GM12872 (cell line): Measurements from ENCODE around the gene CNNM2.

ENCODE experiments used
- CTCF ChIP-seq: IDR thresholded peaks from 3 replicates; pipeline ENCODE4 v1.5.1; 2011; ENCODE audit warnings: low read depth, mild to moderate bottlenecking, low read length, moderate library complexity; ENCODE audit not compliant: insufficient read depth

The CNNM2 gene

DNA sequence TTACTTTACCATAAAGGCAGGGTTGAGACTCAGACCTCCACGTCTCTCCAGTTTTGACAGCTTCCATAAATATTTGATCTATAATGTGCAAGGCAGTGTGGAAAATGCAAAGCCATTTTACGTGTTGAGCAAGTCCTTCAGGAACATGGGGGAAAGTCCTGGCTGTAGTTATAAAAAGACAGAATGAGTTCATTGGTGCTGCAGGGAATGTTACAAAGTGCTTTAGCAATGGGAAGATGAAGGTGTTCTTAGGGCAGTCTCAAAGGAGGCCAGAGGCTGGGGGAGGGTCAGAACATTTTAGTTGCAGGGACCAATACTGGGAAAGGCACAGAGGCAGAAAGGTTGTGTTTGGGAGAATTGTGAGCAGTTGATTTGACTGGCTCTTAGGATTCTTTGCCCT, 27.9 kb downstream of the CNNM2 start:
- no peak for TF ChIP-seq CTCF

DNA sequence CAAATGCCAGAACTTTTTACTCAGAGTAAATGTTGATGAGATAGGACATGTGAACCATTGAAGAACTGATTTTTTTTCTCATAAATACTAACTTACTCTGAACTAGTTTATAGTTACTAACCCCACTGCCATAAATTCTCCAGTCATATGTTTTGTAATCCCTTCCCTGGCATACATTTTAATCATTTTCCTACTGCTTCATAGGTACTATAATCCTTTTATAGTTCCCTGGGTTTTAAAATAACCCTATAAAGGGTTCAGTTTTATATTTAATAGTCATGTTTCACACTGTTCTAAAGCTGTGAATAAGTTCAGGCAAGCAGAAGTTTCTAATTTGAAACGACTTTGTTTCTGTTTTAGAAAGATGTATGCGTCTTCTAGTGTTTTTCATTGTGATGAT, 28.9 kb downstream of the CNNM2 start:
- no peak for TF ChIP-seq CTCF

GRCh38 chr10:102948176-102948575, 30.1 kb downstream of the CNNM2 start:
- no peak for TF ChIP-seq CTCF

- TF ChIP-seq CTCF: no peak
Observed at GRCh38 chr10:102948786-102949185, 30.7 kb downstream of the CNNM2 start.

- TF ChIP-seq CTCF: no peak
Observed at GRCh38 chr10:102949916-102950315, 31.8 kb downstream of the CNNM2 start.

DNA sequence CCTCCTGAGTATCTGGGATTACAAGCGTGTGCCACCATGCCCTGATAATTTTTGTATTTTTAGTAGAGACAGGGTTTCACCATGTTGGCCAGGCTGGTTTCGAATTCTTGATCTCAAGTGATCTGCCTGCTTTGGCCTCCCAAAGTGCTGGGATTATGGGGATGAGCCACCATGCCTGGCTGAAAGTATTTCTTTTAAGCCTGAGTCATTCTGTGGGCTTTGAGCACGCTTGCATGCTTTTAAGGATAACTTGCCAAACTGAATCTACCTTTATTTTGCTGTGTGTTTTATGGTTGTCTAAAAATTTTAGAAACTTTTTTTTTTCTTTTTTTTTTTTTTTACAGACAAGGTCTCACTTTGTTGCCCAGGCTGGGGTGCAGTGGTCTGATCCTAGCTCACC, 33.2 kb downstream of the CNNM2 start:
- TF ChIP-seq CTCF: no peak

- TF ChIP-seq CTCF: no peak
Observed at GRCh38 chr10:102959360-102959759, 41.3 kb downstream of the CNNM2 start.

- no peak for TF ChIP-seq CTCF
Observed at GRCh38 chr10:102960157-102960556, 42.1 kb downstream of the CNNM2 start.
